Endothelial cell of umbilical vein (primary cell): ENCODE results near the gene TMEFF2. TPM values are rescaled to one million over a fixed set of nuclear protein-coding genes. Genes with fewer than 3 reads are reported as not detected.
A peak's percentile ranks its signal among the peaks of the same experiment; 100 is the strongest.

ENCODE experiments used
- BruUV-seq: library from RNA; stranded (reverse); fragments of 400-500 nt; replicated peaks from 2 replicates; lab custom pipeline; 2021; lab: Mats Ljungman, UMichigan
- CTCF ChIA-PET: fragments of 300-600, 350-600 bp; sonication (Branson Sonifier 250); formaldehyde crosslinking; loops from one replicate; lab custom pipeline; 2021; ENCODE audit warnings: antibody characterized with exemption, inconsistent platforms; lab: Charles Lee
- POLR2A ChIA-PET: fragments of 300-600, 350-600 bp; sonication (Branson Sonifier 250); formaldehyde crosslinking; loops from one replicate; lab custom pipeline; 2021; ENCODE audit warnings: antibody characterized with exemption, inconsistent platforms; lab: Charles Lee
- DNase-seq: peaks from one replicate; pipeline ENCODE4 v3.0.0-alpha.2; 2011; ENCODE audit warnings: low read depth, low spot score
- FAIRE-seq: peaks from 2 replicates; lab custom pipeline; 2011; peaks lifted over from hg19 to GRCh38; lab: Jason Lieb, UNC
- H2AFZ ChIP-seq: 2 replicates; pipeline ENCODE4 v1.6.0; 2012; ENCODE audit warnings: low read depth, low read length, control low read depth, inconsistent platforms
- H3K27ac ChIP-seq: 2 replicates; pipeline ENCODE4 v1.5.1; 2011; ENCODE audit warnings: low read depth, mild to moderate bottlenecking, control low read depth, low read length, moderate library complexity; ENCODE audit not compliant: insufficient read depth
- H3K27me3 ChIP-seq, 2 experiments: 2 replicates each; pipeline versions ENCODE4 v1.6.0 to v1.6.1; 2011; ENCODE audit warnings: low read length in 2 of 2, mixed read lengths in 1 of 2; ENCODE audit not compliant: control insufficient read depth in 2 of 2, insufficient read depth in 2 of 2
- H3K36me3 ChIP-seq, 2 experiments: 2 replicates in 1 of 2; 3 replicates in 1 of 2; pipeline ENCODE4 v1.5.1; 2011; ENCODE audit warnings: low read length in 2 of 2, mild to moderate bottlenecking in 1 of 2, moderate library complexity in 1 of 2; ENCODE audit not compliant: control insufficient read depth in 2 of 2, insufficient read depth in 2 of 2; ENCODE audit errors: extremely low read depth in 1 of 2
- H3K4me1 ChIP-seq: 3 replicates; pipeline ENCODE4 v1.5.1; 2011; ENCODE audit warnings: mild to moderate bottlenecking, low read length; ENCODE audit not compliant: control insufficient read depth, insufficient read depth; ENCODE audit errors: extremely low read depth
- H3K4me2 ChIP-seq: 2 replicates; pipeline ENCODE4 v1.6.1; 2011; ENCODE audit warnings: low read length, control low read depth, mixed read lengths; ENCODE audit not compliant: insufficient read depth
- H3K4me3 ChIP-seq, 3 experiments: fragments of 200-600 bp in 1 of 3; sonication (generic), shearing (Covaris generic) in 1 of 3; replicated peaks in 1 of 3; 2 replicates each; pipeline ENCODE4 v1.5.1; 2011 to 2016; ENCODE audit warnings: control low read depth in 3 of 3, low read length in 3 of 3, mild to moderate bottlenecking in 2 of 3, inconsistent platforms in 1 of 3, low read depth in 1 of 3, moderate library complexity in 1 of 3; ENCODE audit not compliant: insufficient read depth in 1 of 3
- H3K79me2 ChIP-seq: 2 replicates; pipeline ENCODE4 v1.6.0; 2012; ENCODE audit warnings: low read length, inconsistent platforms; ENCODE audit not compliant: control insufficient read depth, insufficient read depth
- H3K9ac ChIP-seq: replicated peaks from 2 replicates; pipeline ENCODE3; 2011; ENCODE audit warnings: low read length, control low read depth; ENCODE audit not compliant: insufficient read depth; ENCODE audit errors: extremely low read depth
- H3K9me1 ChIP-seq: replicated peaks from 3 replicates; pipeline ENCODE4 v1.6.0; 2011; ENCODE audit warnings: mild to moderate bottlenecking, low read length; ENCODE audit not compliant: control insufficient read depth, insufficient read depth; ENCODE audit errors: extremely low read depth
- H3K9me3 ChIP-seq: replicated peaks from 2 replicates; pipeline ENCODE4 v1.5.1; 2012; ENCODE audit warnings: low read length, inconsistent platforms; ENCODE audit not compliant: control insufficient read depth, insufficient read depth
- H4K20me1 ChIP-seq: replicated peaks from 2 replicates; pipeline ENCODE3; 2011; ENCODE audit warnings: mild to moderate bottlenecking, low read length; ENCODE audit not compliant: control insufficient read depth, insufficient read depth; ENCODE audit errors: extremely low read depth
- EZH2 ChIP-seq: IDR thresholded peaks from 2 replicates; pipeline ENCODE4 v1.6.1; 2012; ENCODE audit warnings: borderline replicate concordance, low read depth, mild to moderate bottlenecking, moderate library complexity, low read length, inconsistent platforms; ENCODE audit not compliant: severe bottlenecking
- FOS ChIP-seq: IDR thresholded peaks from 2 replicates; pipeline ENCODE4 v1.6.1; 2011; ENCODE audit warnings: mild to moderate bottlenecking, low read length, moderate library complexity, borderline replicate concordance; ENCODE audit not compliant: insufficient read depth
- GATA2 ChIP-seq: IDR thresholded peaks from 2 replicates; pipeline ENCODE4 v1.7.0; 2011; ENCODE audit warnings: low read depth, mild to moderate bottlenecking, moderate library complexity, mixed read lengths, low read length; ENCODE audit not compliant: insufficient read length, insufficient read depth
- JUN ChIP-seq: IDR thresholded peaks from 2 replicates; pipeline ENCODE4 v1.6.1; 2011; ENCODE audit warnings: borderline replicate concordance, low read depth; ENCODE audit not compliant: insufficient read length, insufficient read depth
- MYC ChIP-seq: IDR thresholded peaks from one replicate; pipeline ENCODE4 v1.6.1; 2011; ENCODE audit warnings: mild to moderate bottlenecking, low read depth, low read length
- POLR2AphosphoS5 ChIP-seq: IDR thresholded peaks from 2 replicates; pipeline ENCODE4 v1.6.1; 2012; ENCODE audit warnings: low read depth, mild to moderate bottlenecking, control low read depth, low read length, moderate library complexity; ENCODE audit not compliant: insufficient read depth
- dilution Hi-C: fragments of 300-500 bp; cut with MboI; formaldehyde crosslinking; loops from one replicate; pipeline ENCODE4 v1.15.0; 2019; ENCODE audit warnings: low sequenced_read_pairs; ENCODE audit not compliant: extremely low pct_ligation_motif_present
- intact Hi-C: fragments of 100-400 bp; cut with micrococcal nuclease; formaldehyde crosslinking; loops from one replicate; pipeline ENCODE4 v1.10.0; 2022
- polyA plus RNA-seq, 4 experiments: library from polyadenylated mRNA; depleted of rRNA in 3 of 4; stranded (reverse) in 3 of 4; unstranded in 1 of 4; fragments of >200 nt; gene quantifications; 2 replicates each; pipeline versions ENCODE4 v1.2.1 to v1.2.3, GENCODE V29; 2011 to 2012; ENCODE audit warnings: missing spikeins in 1 of 4
- total RNA-seq: library from RNA; stranded (reverse); gene quantifications from 2 replicates; pipeline ENCODE4 v1.2.3, GENCODE V29; 2021
- TF ChIP-seq, protein P1 (sequence below): IDR thresholded peaks from 2 replicates; pipeline ENCODE4 v1.6.1; 2011; ENCODE audit not compliant: insufficient read depth, insufficient read length

TMEFF2 gene
- total and polyA plus RNA-seq, 2 donors (not counting 3 experiments of a cell fraction or from before 2014, with no cell fraction given), result 0.18 to 0.20 TPM

DNA sequence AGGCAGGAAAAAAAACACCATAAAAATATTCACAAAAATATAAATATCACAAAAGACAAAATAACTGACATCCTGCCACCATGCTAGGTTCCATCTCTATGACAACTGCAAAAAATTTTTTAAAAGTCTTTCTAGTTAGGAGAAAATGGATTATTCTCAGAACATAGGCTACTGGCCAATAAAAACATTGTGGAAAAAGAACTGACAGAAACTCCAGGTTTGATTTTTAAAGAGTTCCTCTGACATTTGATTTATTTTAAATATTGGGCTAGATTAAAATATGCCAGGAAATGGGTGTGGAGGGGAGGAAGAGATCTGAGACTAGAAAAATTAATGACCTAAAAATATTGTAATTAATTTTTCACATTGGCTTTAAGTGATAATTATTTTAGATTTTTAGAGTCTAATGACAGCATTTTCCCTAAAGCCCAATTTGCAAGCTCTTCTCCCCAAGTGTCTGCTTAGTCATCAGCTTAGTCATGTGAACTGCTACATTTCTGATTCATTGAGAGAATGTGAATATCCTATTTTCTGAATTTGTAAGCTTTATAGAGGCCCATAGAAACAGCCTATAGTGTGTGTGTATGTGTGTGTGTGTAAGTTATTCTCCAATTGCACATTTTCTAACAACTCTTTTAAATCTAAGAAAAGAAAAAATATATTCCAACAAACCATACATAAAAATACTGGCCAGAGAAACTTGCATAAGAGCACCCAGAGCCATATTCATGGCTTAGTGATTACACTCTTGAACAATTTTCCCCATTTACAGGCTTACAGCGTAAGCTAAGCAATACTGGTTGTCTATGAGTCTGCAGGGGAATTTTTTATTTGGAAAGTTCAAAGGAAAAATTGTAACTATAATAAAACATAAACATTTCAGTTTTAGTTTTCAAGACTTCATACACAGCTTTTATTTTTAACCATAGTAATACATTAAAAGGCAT is 48.4 kb downstream of the TMEFF2 start:
- H3K9me3 ChIP-seq, result no peaks in the 10 kb centered on the region
- no peak overlapping the region for H3K4me2 ChIP-seq
- H3K9me1 ChIP-seq, result no peaks in the 10 kb centered on the region
- no peak overlapping the region for H3K27ac ChIP-seq
- no peak overlapping the region for H3K4me3 ChIP-seq
- FAIRE-seq, result peak; percentile 82
- no peaks in the 10 kb centered on the region for H3K36me3 ChIP-seq
- ChIA-PET POLR2A (no interaction called here), CTCF (interaction anchor here (0.6 to 1.9 kb wide), 7 partner anchors 13 to 334 kb away, joined by 3 to 14 read pairs (median 3); partner anchors contain the start of gene CAVIN2)
- H4K20me1 ChIP-seq, result no peaks in the 10 kb centered on the region
- H2AFZ ChIP-seq, result no peak overlapping the region
- TF ChIP-seq FOS (peak; percentile 82), GATA2 (no peak), MYC (no peak), EZH2 (no peak), JUN (peak; percentile 37), POLR2AphosphoS5 (no peak)
- TF ChIP-seq, protein P1, sequence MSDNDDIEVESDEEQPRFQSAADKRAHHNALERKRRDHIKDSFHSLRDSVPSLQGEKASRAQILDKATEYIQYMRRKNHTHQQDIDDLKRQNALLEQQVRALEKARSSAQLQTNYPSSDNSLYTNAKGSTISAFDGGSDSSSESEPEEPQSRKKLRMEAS, result no peak
- peak; percentile 55 for DNase-seq
- no peaks in the 10 kb centered on the region for H3K79me2 ChIP-seq
- dilution Hi-C loops (no loop called here), intact Hi-C loops (no loop called here)
- peaks cover 6% of the 10 kb centered on the region for H3K4me1 ChIP-seq
- H3K9ac ChIP-seq, result no peak overlapping the region
- no peaks in the 10 kb centered on the region for H3K27me3 ChIP-seq
- BruUV-seq, result no TSS peak
